Erythroblast (primary cell): ENCODE measurements around the gene IZUMO4.

Experiments used
- GATA1 ChIP-seq: IDR thresholded peaks from 2 replicates; pipeline ENCODE4 v1.6.1; 2011; ENCODE audit warnings: low read depth, mild to moderate bottlenecking, control low read depth, low read length, moderate library complexity
- POLR2A ChIP-seq: IDR thresholded peaks from 2 replicates; pipeline ENCODE4 v1.6.1; 2011; ENCODE audit warnings: mild to moderate bottlenecking, low read length

DNA sequence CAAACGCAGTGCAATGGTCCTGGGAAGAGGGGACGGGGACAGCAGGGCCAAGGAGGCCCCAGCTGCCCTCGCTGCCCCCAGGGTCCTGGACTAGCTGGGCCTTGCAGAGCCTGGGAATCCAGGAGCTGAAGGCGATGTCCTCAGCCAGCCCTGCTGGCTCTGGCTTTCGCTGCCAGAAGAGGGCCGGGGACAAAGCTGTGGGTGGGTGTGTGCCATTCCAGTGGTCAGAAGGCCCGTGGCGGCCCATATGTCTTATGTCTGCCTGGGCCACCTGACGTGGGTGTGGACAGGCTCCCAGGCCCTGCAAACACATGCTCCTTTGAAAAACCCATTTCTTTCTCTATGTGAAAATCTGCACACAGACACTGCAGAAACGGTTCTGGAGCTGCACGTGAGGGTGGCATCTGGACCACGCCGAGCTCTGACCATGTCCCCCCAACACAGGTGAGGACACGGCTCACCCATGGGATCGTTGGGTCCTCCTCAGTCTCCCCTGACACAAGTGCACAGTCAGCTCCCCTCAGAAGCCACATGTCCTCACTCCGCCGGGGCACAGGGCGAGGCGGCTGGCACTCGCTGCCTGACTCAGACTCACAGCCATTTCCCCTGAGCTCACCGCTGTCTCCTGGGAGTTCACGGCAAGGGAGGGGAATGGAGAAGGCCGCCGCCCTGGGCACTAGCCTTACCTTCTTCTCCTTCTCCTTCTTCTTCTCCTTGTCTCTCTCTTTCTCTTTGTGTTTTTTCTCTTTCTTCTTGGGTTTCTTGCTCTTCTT is 16.9 kb downstream of the IZUMO4 start:
- TF ChIP-seq POLR2A (no peak), GATA1 (no peak)
